Measurements from ENCODE around the gene CENPC. TPM values are rescaled to one million over a fixed set of nuclear protein-coding genes. Genes with fewer than 3 reads are reported as not detected.
"Not testable (repeated sequence)": the region's sequence is repeated elsewhere in the genome, so short reads cannot be mapped to it uniquely, and the experiment has no call there.

Gene CENPC
- total RNA-seq, 1 donor from 2014 or later, result 7.4 TPM

DNA sequence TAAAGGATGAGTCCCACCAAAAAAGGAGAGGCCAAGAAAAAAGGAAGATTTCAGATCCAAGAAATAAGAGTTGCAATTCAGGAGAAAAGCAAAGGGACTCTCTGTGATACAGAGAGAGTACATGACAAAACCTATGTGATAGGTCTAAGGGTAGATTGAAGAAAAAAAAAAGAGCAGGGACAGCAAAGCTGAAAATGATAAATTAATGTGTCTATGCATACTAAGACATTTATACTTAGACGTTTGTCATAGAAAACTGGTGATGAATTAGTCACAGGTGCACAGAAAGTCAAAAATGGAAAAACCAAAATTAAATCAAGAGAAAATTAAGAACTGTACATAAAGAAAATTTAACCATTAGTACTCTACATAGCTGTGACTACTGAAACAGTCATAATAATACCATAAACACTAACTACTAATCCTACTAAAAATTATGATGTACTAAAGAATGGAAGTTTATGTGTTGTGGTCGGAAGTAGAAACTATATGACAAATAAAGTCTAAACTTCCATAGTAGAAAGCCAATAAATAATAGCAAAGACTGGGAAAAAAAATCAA lies 9.9 kb downstream of the CENPC start:
- FAIRE-seq, result no peak
- no peaks in the 10 kb centered on the region for H3K27me3 ChIP-seq (ENCODE audit: control insufficient read depth, insufficient read depth, low read length)
- DNase-seq (ENCODE audit: low read depth), result no peak
- TF ChIP-seq, protein P1, sequence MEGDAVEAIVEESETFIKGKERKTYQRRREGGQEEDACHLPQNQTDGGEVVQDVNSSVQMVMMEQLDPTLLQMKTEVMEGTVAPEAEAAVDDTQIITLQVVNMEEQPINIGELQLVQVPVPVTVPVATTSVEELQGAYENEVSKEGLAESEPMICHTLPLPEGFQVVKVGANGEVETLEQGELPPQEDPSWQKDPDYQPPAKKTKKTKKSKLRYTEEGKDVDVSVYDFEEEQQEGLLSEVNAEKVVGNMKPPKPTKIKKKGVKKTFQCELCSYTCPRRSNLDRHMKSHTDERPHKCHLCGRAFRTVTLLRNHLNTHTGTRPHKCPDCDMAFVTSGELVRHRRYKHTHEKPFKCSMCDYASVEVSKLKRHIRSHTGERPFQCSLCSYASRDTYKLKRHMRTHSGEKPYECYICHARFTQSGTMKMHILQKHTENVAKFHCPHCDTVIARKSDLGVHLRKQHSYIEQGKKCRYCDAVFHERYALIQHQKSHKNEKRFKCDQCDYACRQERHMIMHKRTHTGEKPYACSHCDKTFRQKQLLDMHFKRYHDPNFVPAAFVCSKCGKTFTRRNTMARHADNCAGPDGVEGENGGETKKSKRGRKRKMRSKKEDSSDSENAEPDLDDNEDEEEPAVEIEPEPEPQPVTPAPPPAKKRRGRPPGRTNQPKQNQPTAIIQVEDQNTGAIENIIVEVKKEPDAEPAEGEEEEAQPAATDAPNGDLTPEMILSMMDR (IDR thresholded peaks at IDR 0.05; ENCODE audit: insufficient read depth, low read length, severe bottlenecking), result no peak
- H3K4me3 ChIP-seq (ENCODE audit: low read depth, low read length), result no peak overlapping the region
- H3K36me3 ChIP-seq (ENCODE audit: control insufficient read depth, insufficient read depth, low read length), result peaks cover 7% of the 10 kb centered on the region

DNA sequence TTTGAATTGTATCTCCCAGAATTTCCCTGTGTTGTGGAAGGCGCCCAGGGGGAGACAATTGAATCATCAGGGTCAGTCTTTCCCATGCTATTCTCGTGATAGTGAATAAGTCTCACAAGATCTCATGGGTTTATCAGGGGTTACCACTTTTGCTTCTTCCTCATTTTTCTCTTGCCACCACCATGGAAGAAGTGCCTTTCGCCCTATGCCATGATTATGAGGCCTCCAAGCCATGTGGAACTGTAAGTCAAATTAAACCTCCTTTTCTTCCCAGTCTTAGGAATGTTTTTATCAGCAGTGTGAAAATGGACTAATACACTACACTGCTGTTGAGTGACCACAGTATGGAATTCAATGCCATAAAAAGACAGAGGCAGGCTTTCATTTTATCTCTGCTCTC lies 12.2 kb downstream of the CENPC start:
- no peak overlapping the region for H3K4me3 ChIP-seq (ENCODE audit: low read depth, low read length)
- TF ChIP-seq, protein P1 (IDR thresholded peaks at IDR 0.05; ENCODE audit: insufficient read depth, low read length, severe bottlenecking), result no peak
- no peaks in the 10 kb centered on the region for H3K27me3 ChIP-seq (ENCODE audit: control insufficient read depth, insufficient read depth, low read length)
- FAIRE-seq (no peak), DNase-seq (ENCODE audit: low read depth) (no peak)
- peaks cover 7% of the 10 kb centered on the region for H3K36me3 ChIP-seq (ENCODE audit: control insufficient read depth, insufficient read depth, low read length)

DNA sequence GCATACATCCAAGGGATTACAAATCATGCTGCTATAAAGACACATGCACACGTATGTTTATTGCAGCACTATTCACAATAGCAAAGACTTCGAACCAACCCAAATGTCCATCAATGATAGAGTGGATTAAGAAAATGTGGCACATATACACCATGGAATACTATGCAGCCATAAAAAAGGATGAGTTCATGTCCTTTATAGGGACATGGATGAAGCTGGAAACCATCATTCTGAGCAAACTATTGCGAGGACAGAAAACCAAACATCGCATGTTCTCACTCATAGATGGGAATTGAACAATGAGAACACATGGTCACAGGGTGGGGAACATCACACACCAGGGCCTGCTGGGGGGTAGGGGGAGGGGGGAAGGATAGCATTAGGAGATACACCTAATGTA lies 12.9 kb downstream of the CENPC start:
- not testable (repeated sequence) for FAIRE-seq; H3K36me3 ChIP-seq (ENCODE audit: control insufficient read depth, insufficient read depth, low read length); H3K27me3 ChIP-seq (ENCODE audit: control insufficient read depth, insufficient read depth, low read length); H3K4me3 ChIP-seq (ENCODE audit: low read depth, low read length); DNase-seq (ENCODE audit: low read depth)

DNA sequence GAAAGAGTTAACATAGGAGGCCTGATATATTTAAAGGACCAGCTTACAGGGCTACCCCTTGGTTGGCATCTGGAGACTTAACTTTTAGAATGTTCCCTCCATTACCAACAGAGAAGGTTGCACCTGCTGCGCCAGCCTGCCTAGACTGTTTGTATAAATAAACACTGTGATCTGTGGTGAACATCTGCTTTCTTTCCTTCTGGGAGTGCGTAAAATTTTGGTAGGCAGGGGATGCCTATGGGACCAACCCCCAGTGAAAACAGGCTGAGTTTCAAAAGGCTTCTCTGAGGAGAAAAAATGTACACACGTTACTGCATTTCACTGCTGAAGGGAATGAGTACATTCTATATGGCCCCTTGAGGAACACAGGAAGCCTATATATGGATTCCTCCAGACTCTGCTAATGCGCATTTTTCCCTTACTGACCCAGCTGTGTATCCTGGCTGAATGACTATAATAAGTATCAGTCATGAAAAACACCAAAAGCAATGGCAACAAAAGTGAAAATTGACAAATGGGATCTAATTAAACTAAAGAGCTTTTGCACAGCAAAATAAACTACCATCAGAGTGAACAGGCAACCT lies 13.8 kb downstream of the CENPC start:
- Histone ChIP-seq H3K27me3 (ENCODE audit: control insufficient read depth, insufficient read depth, low read length) (no peaks in the 10 kb centered on the region), H3K36me3 (ENCODE audit: control insufficient read depth, insufficient read depth, low read length) (peaks cover 6% of the 10 kb centered on the region), H3K4me3 (ENCODE audit: low read depth, low read length) (no peak overlapping the region)
- DNase-seq (ENCODE audit: low read depth) (no peak), FAIRE-seq (no peak)
- TF ChIP-seq, protein P1 (IDR thresholded peaks at IDR 0.05; ENCODE audit: insufficient read depth, low read length, severe bottlenecking), result no peak

DNA sequence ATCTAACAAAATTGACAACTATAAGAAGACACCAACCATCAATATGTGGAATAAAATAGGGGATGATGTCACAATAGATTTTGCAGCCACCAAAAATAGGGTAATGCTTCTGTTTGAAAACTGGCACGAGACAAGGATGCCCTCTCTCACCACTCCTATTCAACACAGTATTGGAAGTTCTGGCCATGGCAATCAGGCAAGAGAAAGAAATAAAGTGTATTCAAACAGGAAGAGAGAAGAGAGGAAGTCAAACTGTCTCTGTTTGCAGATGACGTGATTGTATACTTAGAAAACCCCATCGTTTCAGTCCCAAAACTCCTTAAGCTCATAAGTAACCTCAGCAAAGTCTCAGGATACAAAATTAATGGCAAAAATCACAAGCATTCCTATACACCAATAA lies 21.2 kb downstream of the CENPC start:
- not testable (repeated sequence) for FAIRE-seq

DNA sequence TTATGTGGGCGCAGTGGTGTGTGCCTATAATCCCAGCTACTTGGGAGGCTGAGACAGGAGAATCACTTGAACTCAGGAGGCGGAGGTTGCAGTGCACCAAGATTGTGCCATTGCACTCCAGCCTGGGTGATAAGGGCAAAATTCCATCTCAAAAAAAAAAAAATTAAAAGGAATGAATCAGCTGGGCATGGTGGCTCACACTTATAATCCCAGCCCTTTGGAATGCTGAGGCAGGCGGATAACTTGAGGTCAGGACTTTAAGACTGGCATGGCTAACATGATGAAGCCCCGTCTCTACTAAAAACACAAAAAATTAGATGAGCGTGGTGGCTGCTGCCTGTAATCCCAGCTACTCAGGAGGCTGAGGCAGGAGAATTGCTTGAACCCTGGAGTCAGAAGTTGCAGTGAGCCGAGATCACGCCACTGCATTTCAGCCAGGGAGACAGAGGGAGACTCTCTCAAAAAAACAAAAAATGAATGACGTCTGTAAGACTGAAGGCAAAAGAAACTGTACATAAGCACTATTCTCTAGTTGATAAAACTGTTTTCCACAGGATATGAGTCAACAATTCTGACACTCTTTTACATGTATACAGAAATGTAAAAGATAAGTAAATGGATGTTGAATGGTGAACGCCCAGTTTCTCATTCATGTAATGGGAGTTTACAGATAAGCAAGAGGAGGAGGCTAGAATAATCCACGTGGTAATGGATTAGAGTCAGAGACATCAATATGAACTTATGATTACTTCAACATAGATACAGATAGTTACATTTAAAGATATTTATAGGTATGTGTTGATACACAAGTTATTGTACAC lies 22.2 kb downstream of the CENPC start:
- DNase-seq (ENCODE audit: low read depth) (peak; percentile 78), FAIRE-seq (no peak)
- Histone ChIP-seq H3K27me3 (ENCODE audit: control insufficient read depth, insufficient read depth, low read length) (no peaks in the 10 kb centered on the region), H3K4me3 (ENCODE audit: low read depth, low read length) (no peak overlapping the region), H3K36me3 (ENCODE audit: control insufficient read depth, insufficient read depth, low read length) (peaks cover 1% of the 10 kb centered on the region)
- TF ChIP-seq, protein P1 (IDR thresholded peaks at IDR 0.05; ENCODE audit: insufficient read depth, low read length, severe bottlenecking), result no peak

More for the DNA sequence above, 21.2 kb downstream of the CENPC start:
- H3K4me3 ChIP-seq (ENCODE audit: low read depth, low read length); H3K27me3 ChIP-seq (ENCODE audit: control insufficient read depth, insufficient read depth, low read length); DNase-seq (ENCODE audit: low read depth); H3K36me3 ChIP-seq (ENCODE audit: control insufficient read depth, insufficient read depth, low read length): not testable (repeated sequence)

Measured in bronchial epithelial cell (primary cell).